Nephron (organoid): ENCODE results near the gene GPC5.
A peak's percentile ranks its signal among the peaks of the same experiment; 100 is the strongest.

ENCODE experiments used
- H3K27ac Mint-ChIP-seq, 3 experiments: 2 replicates each; pipeline ENCODE4 v1.8.0; 2020; ENCODE audit warnings: mixed read lengths in 3 of 3, mild to moderate bottlenecking in 2 of 3, moderate library complexity in 1 of 3
- H3K27me3 Mint-ChIP-seq: 2 replicates; pipeline ENCODE4 v1.8.0; 2021; ENCODE audit warnings: low read depth, mild to moderate bottlenecking, moderate library complexity, mixed read lengths
- H3K36me3 Mint-ChIP-seq: 2 replicates; pipeline ENCODE4 v1.8.0; 2020; ENCODE audit warnings: low read depth, mixed read lengths
- H3K4me1 Mint-ChIP-seq: 2 replicates; pipeline ENCODE4 v1.8.0; 2020; ENCODE audit warnings: mixed read lengths
- H3K4me3 Mint-ChIP-seq, 3 experiments: 2 replicates each; pipeline ENCODE4 v1.8.0; 2020; ENCODE audit warnings: mild to moderate bottlenecking in 3 of 3, mixed read lengths in 3 of 3, moderate library complexity in 2 of 3
- H3K9me3 Mint-ChIP-seq: 2 replicates; pipeline ENCODE4 v1.8.0; 2020; ENCODE audit warnings: mixed read lengths
- CTCF ChIP-seq, 3 experiments: fragments of 200-600 bp; sonication (generic); IDR thresholded peaks; one replicate each; pipeline ENCODE4 v1.5.0; 2021; ENCODE audit warnings: antibody characterized with exemption in 3 of 3; ENCODE audit not compliant: unreplicated experiment in 3 of 3

GPC5 gene

GRCh38 chr13:92721620-92722019 lies 1323.2 kb downstream of the GPC5 start:
- Mint-ChIP-seq H3K27ac (no peak overlapping the region), H3K4me1 (no peaks in the 10 kb centered on the region), H3K36me3 (no peaks in the 10 kb centered on the region), H3K4me3 (no peak overlapping the region), H3K27me3 (no peaks in the 10 kb centered on the region), H3K9me3 (no peaks in the 10 kb centered on the region)
- no peak for TF ChIP-seq CTCF (IDR thresholded peaks at IDR 0.05; ENCODE audit: unreplicated experiment in 3 of 3)

GRCh38 chr13:92727118-92727517 lies 1328.7 kb downstream of the GPC5 start:
- H3K27ac Mint-ChIP-seq: peak overlapping the region in 2 of 3 experiments; percentile 8 to 38
- no peak for TF ChIP-seq CTCF (IDR thresholded peaks at IDR 0.05; ENCODE audit: unreplicated experiment in 3 of 3)
- H3K4me3 Mint-ChIP-seq: no peak overlapping the region
- H3K36me3 Mint-ChIP-seq: no peaks in the 10 kb centered on the region
- no peaks in the 10 kb centered on the region for H3K27me3 Mint-ChIP-seq
- no peaks in the 10 kb centered on the region for H3K4me1 Mint-ChIP-seq
- no peaks in the 10 kb centered on the region for H3K9me3 Mint-ChIP-seq

- H3K36me3 Mint-ChIP-seq: no peaks in the 10 kb centered on the region
Observed at GRCh38 chr13:92734068-92734467, 1335.6 kb downstream of the GPC5 start.

GRCh38 chr13:92734545-92734944 lies 1336.1 kb downstream of the GPC5 start:
- Mint-ChIP-seq H3K27ac (no peak overlapping the region), H3K27me3 (no peaks in the 10 kb centered on the region), H3K9me3 (peaks cover 8% of the 10 kb centered on the region), H3K4me1 (no peaks in the 10 kb centered on the region), H3K4me3 (no peak overlapping the region), H3K36me3 (no peaks in the 10 kb centered on the region)
- no peak for TF ChIP-seq CTCF (IDR thresholded peaks at IDR 0.05; ENCODE audit: unreplicated experiment in 3 of 3)

More at GRCh38 chr13:92734068-92734467, 1335.6 kb downstream of the GPC5 start:
- Mint-ChIP-seq H3K4me1 (no peaks in the 10 kb centered on the region), H3K27ac (no peak overlapping the region), H3K9me3 (peaks cover 8% of the 10 kb centered on the region), H3K27me3 (no peaks in the 10 kb centered on the region), H3K4me3 (no peak overlapping the region)
- no peak for TF ChIP-seq CTCF (IDR thresholded peaks at IDR 0.05; ENCODE audit: unreplicated experiment in 3 of 3)

GRCh38 chr13:92735909-92736308 lies 1337.5 kb downstream of the GPC5 start:
- Mint-ChIP-seq H3K27me3 (no peaks in the 10 kb centered on the region), H3K4me1 (no peaks in the 10 kb centered on the region), H3K36me3 (no peaks in the 10 kb centered on the region), H3K27ac (no peak overlapping the region), H3K9me3 (peaks cover 9% of the 10 kb centered on the region), H3K4me3 (no peak overlapping the region)
- no peak for TF ChIP-seq CTCF (IDR thresholded peaks at IDR 0.05; ENCODE audit: unreplicated experiment in 3 of 3)

GRCh38 chr13:92739306-92739818 lies 1340.9 kb downstream of the GPC5 start:
- TF ChIP-seq CTCF (IDR thresholded peaks at IDR 0.05; ENCODE audit: unreplicated experiment in 3 of 3): no peak
- H3K27ac Mint-ChIP-seq: no peak overlapping the region
- H3K4me3 Mint-ChIP-seq: no peak overlapping the region
- no peaks in the 10 kb centered on the region for H3K27me3 Mint-ChIP-seq
- no peaks in the 10 kb centered on the region for H3K4me1 Mint-ChIP-seq
- H3K9me3 Mint-ChIP-seq: peaks cover 12% of the 10 kb centered on the region
- H3K36me3 Mint-ChIP-seq: no peaks in the 10 kb centered on the region
